Thoracic aorta endothelial cell (primary cell): ENCODE results near the gene SLAIN2. TPM values are rescaled to one million over a fixed set of nuclear protein-coding genes. Genes with fewer than 3 reads are reported as not detected.

Experiments
- total RNA-seq: library from RNA; depleted of rRNA; stranded (reverse); fragments of >200 nt; gene quantifications from 2 replicates; pipeline ENCODE4 v1.2.3, GENCODE V29; 2012

Gene SLAIN2
- total RNA-seq, result 27.7 and 52.6 TPM in 2 replicates

DNA sequence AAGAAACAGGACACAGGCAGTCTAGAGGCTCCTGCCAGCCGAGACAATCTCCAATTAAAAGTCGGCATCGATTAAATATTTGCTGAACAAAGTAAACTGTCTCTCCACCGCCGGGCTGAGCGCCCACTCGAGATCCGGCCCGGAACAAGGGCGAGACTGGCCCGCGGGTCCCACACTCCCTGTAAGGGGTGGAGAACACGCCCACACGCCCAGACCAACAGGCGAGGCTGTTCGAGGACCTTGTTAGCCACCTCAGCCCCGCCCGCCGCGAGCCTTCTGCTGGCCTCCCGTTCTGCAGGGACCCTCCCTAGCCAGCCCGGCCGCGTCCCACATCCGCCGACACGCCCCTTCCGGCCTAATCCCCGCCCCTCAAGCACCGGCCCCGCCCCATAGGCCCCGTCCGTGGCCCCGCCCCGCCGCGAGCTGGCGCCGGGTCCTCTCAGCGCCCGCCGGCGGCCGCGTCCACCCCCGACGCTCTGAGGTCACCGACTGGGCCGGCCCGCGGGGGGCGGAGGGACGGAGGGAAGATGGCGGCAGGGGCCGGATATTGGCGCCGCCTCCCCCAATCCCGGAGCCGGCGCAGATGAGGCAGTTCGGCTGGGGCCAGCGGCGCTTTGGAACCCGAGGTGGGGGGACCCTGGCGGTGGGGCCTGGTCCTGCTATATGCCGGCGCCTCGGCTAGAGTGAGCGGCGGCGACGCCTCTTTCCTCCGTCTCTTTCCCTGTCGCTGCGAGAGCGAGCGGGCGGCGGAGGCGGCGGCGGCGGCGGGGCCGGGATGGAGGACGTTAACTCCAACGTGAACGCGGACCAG lies at the start of gene SLAIN2:
TSS of gene SLAIN2 (plus strand) at position 565 of the 811 bp plus-strand sequence. CDS start at position 776, 211 bp downstream.

Other genes with a start within 250 kb of the SLAIN2 start
- 0.40 and 0.79 TPM in 2 replicates for gene TXK, start 207.3 kb upstream of the SLAIN2 start, total RNA-seq
- gene TEC, start 71.7 kb upstream of the SLAIN2 start, total RNA-seq, result 0.27 and 1.4 TPM in 2 replicates
- 0.07 and 0.27 TPM in 2 replicates for gene SLC10A4, start 141.8 kb downstream of the SLAIN2 start, total RNA-seq
- gene ZAR1, start 148.7 kb downstream of the SLAIN2 start, total RNA-seq, result not detected in 2 replicates